HCT116 (cell line): ENCODE data around the gene PLXNC1. TPM values are rescaled to one million over a fixed set of nuclear protein-coding genes. Genes with fewer than 3 reads are reported as not detected.

Experiments used
- ATAC-seq: fragments of 200-7000 bp; cut with Tn5 transposase; 2 replicates; pipeline ENCODE4 v1.9.1; 2020; ENCODE audit warnings: mild to moderate bottlenecking, moderate library complexity
- BruUV-seq: library from RNA; stranded (reverse); fragments of 400-500 nt; replicated peaks from 2 replicates; lab custom pipeline; 2021; lab: Mats Ljungman, UMichigan
- CTCF ChIA-PET: fragments of 300-600 bp; sonication (Branson Sonifier 250); formaldehyde crosslinking; loops from one replicate; lab custom pipeline; 2021; ENCODE audit warnings: antibody characterized with exemption; lab: Charles Lee
- POLR2A ChIA-PET: fragments of 300-600, 350-600 bp; sonication (Branson Sonifier 250); formaldehyde crosslinking; loops from one replicate; lab custom pipeline; 2021; ENCODE audit warnings: antibody characterized with exemption; lab: Charles Lee
- RAD21 ChIA-PET, 2 experiments: fragments of 300-600 bp; sonication (Branson Sonifier 250); formaldehyde crosslinking; loops; one replicate each; lab custom pipeline; 2023; ENCODE audit warnings: low total read pairs in 2 of 2; ENCODE audit not compliant: uncharacterized antibody in 2 of 2, unreplicated experiment in 2 of 2, low non-redundant PET in 1 of 2; lab: Charles Lee
- DNase-seq: peaks from one replicate; pipeline ENCODE4 v3.0.0-alpha.2; 2010; ENCODE audit warnings: low read depth, low spot score
- H2AFZ ChIP-seq: fragments of 200-600 bp; shearing (Covaris generic), sonication (generic); 2 replicates; pipeline ENCODE4 v1.6.1; 2017; ENCODE audit warnings: low read depth, mixed run types, mixed read lengths, antibody characterized with exemption, low read length; ENCODE audit not compliant: poor library complexity, severe bottlenecking
- H3K27ac ChIP-seq: 2 replicates; pipeline ENCODE4 v1.5.1; 2012; ENCODE audit warnings: low read depth, low read length
- H3K27me3 ChIP-seq: fragments of 200-600 bp; sonication (generic); 2 replicates; pipeline ENCODE4 v1.6.1; 2016; ENCODE audit warnings: mixed run types, low read length, mixed read lengths; ENCODE audit not compliant: insufficient read depth
- H3K36me3 ChIP-seq, 2 experiments: fragments of 200-500 bp in 1 of 2; fragments of 200-600 bp in 1 of 2; sonication (Bioruptor generic) in 1 of 2; sonication (generic) in 1 of 2; 2 replicates each; pipeline versions ENCODE4 v1.5.1 to v1.6.1; 2014 to 2016; ENCODE audit warnings: low read length in 2 of 2, inconsistent platforms in 1 of 2, mixed read lengths in 1 of 2, mixed run types in 1 of 2; ENCODE audit not compliant: insufficient read depth in 2 of 2, control insufficient read depth in 1 of 2
- H3K4me1 ChIP-seq, 2 experiments: fragments of 200-600 bp in 1 of 2; sonication (generic) in 1 of 2; 2 replicates each; pipeline versions ENCODE4 v1.5.1 to v1.6.1; 2012 to 2017; ENCODE audit warnings: low read length in 2 of 2, inconsistent platforms in 1 of 2, mild to moderate bottlenecking in 1 of 2, mixed read lengths in 1 of 2, mixed run types in 1 of 2, moderate library complexity in 1 of 2; ENCODE audit not compliant: insufficient read depth in 2 of 2, control insufficient read depth in 1 of 2
- H3K4me2 ChIP-seq: fragments of 200-600 bp; sonication (generic); 2 replicates; pipeline ENCODE4 v1.6.1; 2017; ENCODE audit warnings: mixed run types, low read length, mixed read lengths
- H3K4me3 ChIP-seq, 2 experiments: fragments of 200-600 bp in 1 of 2; sonication (generic) in 1 of 2; replicated peaks in 1 of 2; 2 replicates each; pipeline ENCODE4 v1.5.1; 2011 to 2016; ENCODE audit warnings: low read length in 2 of 2, control low read depth in 1 of 2, low read depth in 1 of 2, mild to moderate bottlenecking in 1 of 2, mixed read lengths in 1 of 2, mixed run types in 1 of 2
- H3K79me2 ChIP-seq: fragments of 200-600 bp; sonication (generic); 2 replicates; pipeline ENCODE4 v1.6.1; 2017; ENCODE audit warnings: mild to moderate bottlenecking, mixed run types, low read length, moderate library complexity, mixed read lengths; ENCODE audit not compliant: insufficient read depth
- H3K9ac ChIP-seq: fragments of 200-600 bp; sonication (generic); 2 replicates; pipeline ENCODE4 v1.6.1; 2016; ENCODE audit warnings: low read length, mixed read lengths
- H3K9me2 ChIP-seq: fragments of 200-600 bp; sonication (generic), shearing (Covaris generic); 2 replicates; pipeline ENCODE4 v1.6.1; 2017; ENCODE audit warnings: mixed run types, mild to moderate bottlenecking, moderate library complexity; ENCODE audit not compliant: insufficient read depth
- H3K9me3 ChIP-seq, 2 experiments: fragments of 200-500 bp in 1 of 2; fragments of 200-600 bp in 1 of 2; sonication (Bioruptor generic) in 1 of 2; sonication (generic) in 1 of 2; 2 replicates each; pipeline ENCODE4 v1.6.1; 2014 to 2017; ENCODE audit warnings: low read length in 2 of 2, mixed read lengths in 2 of 2, inconsistent platforms in 1 of 2, low read depth in 1 of 2, mild to moderate bottlenecking in 1 of 2, mixed run types in 1 of 2, moderate library complexity in 1 of 2; ENCODE audit not compliant: control insufficient read depth in 1 of 2, insufficient read depth in 1 of 2
- H4K20me1 ChIP-seq: fragments of 200-600 bp; sonication (generic), shearing (Covaris generic); 2 replicates; pipeline ENCODE4 v1.6.1; 2017; ENCODE audit warnings: mixed run types, mild to moderate bottlenecking, moderate library complexity; ENCODE audit not compliant: insufficient read depth
- EZH2 ChIP-seq: fragments of 200-600 bp; sonication (generic); IDR thresholded peaks from 2 replicates; pipeline ENCODE4 v1.6.1; 2017; ENCODE audit warnings: antibody characterized with exemption, mixed run types
- FOSL1 ChIP-seq: IDR thresholded peaks from 2 replicates; pipeline ENCODE4 v1.6.1; 2012; ENCODE audit warnings: low read depth
- MAX ChIP-seq: IDR thresholded peaks from 2 replicates; pipeline ENCODE4 v1.6.1; 2012
- SIN3A ChIP-seq: IDR thresholded peaks from 2 replicates; pipeline ENCODE4 v1.6.1; 2012; ENCODE audit warnings: low read depth
- intact Hi-C: fragments of 100-400 bp; cut with micrococcal nuclease; formaldehyde crosslinking; loops from 2 replicates; pipeline ENCODE4 v1.10.0; 2022
- total RNA-seq: library from RNA; stranded (reverse); gene quantifications from one replicate; pipeline ENCODE4 v1.2.1, GENCODE V29; 2021; ENCODE audit not compliant: unreplicated experiment

The PLXNC1 gene
- total RNA-seq, 1 experiment from 2014 or later: 0.25 TPM

- ATAC-seq (no peak), DNase-seq (no peak)
- RAD21 ChIA-PET: no interaction called here
- Histone ChIP-seq H3K4me3 (no peak overlapping the region), H3K27ac (no peak overlapping the region), H3K9me2 (no peaks in the 10 kb centered on the region), H3K4me2 (no peak overlapping the region), H3K9me3 (peaks cover 6 to 9% of the 10 kb centered on the region in 2 experiments; a peak in 2 of 4 replicates), H3K27me3 (no peaks in the 10 kb centered on the region; the same call in 1 of the 2 replicates), H4K20me1 (no peaks in the 10 kb centered on the region), H3K9ac (no peak overlapping the region), H3K79me2 (no peaks in the 10 kb centered on the region), H3K36me3 (no peaks in the 10 kb centered on the region)
- POLR2A ChIA-PET: no interaction called here
- BruUV-seq: no TSS peak
- intact Hi-C loops: no loop called here
- CTCF ChIA-PET: no interaction called here
- TF ChIP-seq FOSL1: no peak
- TF ChIP-seq, all 23 proteins: peak for 0
- Histone ChIP-seq H2AFZ (no peak overlapping the region), H3K4me1 (no peaks in the 10 kb centered on the region)
Observed at GRCh38 chr12:94175763-94176668, 27.6 kb downstream of the PLXNC1 start.

GRCh38 chr12:94178054-94178453 is 29.7 kb downstream of the PLXNC1 start:
- Histone ChIP-seq H4K20me1 (no peaks in the 10 kb centered on the region), H3K36me3 (no peaks in the 10 kb centered on the region), H3K9me3 (peaks cover 6 to 9% of the 10 kb centered on the region in 2 experiments; a peak in 2 of 4 replicates)
- TF ChIP-seq EZH2 (no peak), MAX (no peak), SIN3A (no peak)
- TF ChIP-seq, all 23 proteins: peak for 0
- intact Hi-C loops: no loop called here
- ATAC-seq (no peak), DNase-seq (no peak)
- H3K79me2 ChIP-seq: no peaks in the 10 kb centered on the region
- ChIA-PET POLR2A (no interaction called here), RAD21 (no interaction called here), CTCF (no interaction called here)
- no peak overlapping the region for H3K4me2 ChIP-seq
- no TSS peak for BruUV-seq
- H3K9me2 ChIP-seq: no peaks in the 10 kb centered on the region
- no peak overlapping the region for H3K27ac ChIP-seq
- H3K4me1 ChIP-seq: no peaks in the 10 kb centered on the region
- H2AFZ ChIP-seq: no peak overlapping the region
- H3K9ac ChIP-seq: no peak overlapping the region
- no peaks in the 10 kb centered on the region; the same call in 1 of the 2 replicates for H3K27me3 ChIP-seq
- no peak overlapping the region for H3K4me3 ChIP-seq
